ENCODE data around the gene RAD51B.

RAD51B gene

GRCh38 chr14:68236582-68237458 is 417.2 kb downstream of the RAD51B start:
- Histone ChIP-seq H3K36me3 (ENCODE audit: control insufficient read depth in 5 of 5, insufficient read depth in 5 of 5, low read length in 5 of 5) (no peaks in the 10 kb centered on the region), H3K27me3 (ENCODE audit: control insufficient read depth in 5 of 5, insufficient read depth in 4 of 5, low read length in 5 of 5) (no peaks in the 10 kb centered on the region), H3K4me3 (ENCODE audit: low read depth in 1 of 5, low read length in 5 of 5) (no peak overlapping the region), H3K9ac (ENCODE audit: low read length in 5 of 5) (no peak overlapping the region), H3K9me3 (ENCODE audit: control insufficient read depth in 5 of 5, low read length in 5 of 5) (no peaks in the 10 kb centered on the region), H3K27ac (ENCODE audit: low read depth, low read length) (no peak overlapping the region), H3K4me1 (ENCODE audit: control insufficient read depth in 5 of 5, insufficient read depth in 5 of 5, low read length in 5 of 5) (peaks cover 2 to 28% (median 11%) of the 10 kb centered on the region in 5 donors)

GRCh38 chr14:68238551-68238950 is 419.0 kb downstream of the RAD51B start:
- Histone ChIP-seq H3K4me1 (ENCODE audit: control insufficient read depth in 5 of 5, insufficient read depth in 5 of 5, low read length in 5 of 5) (peaks cover 0 to 23% (median 4%) of the 10 kb centered on the region in 5 donors), H3K27me3 (ENCODE audit: control insufficient read depth in 5 of 5, insufficient read depth in 4 of 5, low read length in 5 of 5) (no peaks in the 10 kb centered on the region), H3K36me3 (ENCODE audit: control insufficient read depth in 5 of 5, insufficient read depth in 5 of 5, low read length in 5 of 5) (no peaks in the 10 kb centered on the region), H3K9ac (ENCODE audit: low read length in 5 of 5) (no peak overlapping the region), H3K4me3 (ENCODE audit: low read depth in 1 of 5, low read length in 5 of 5) (no peak overlapping the region), H3K9me3 (ENCODE audit: control insufficient read depth in 5 of 5, low read length in 5 of 5) (no peaks in the 10 kb centered on the region), H3K27ac (ENCODE audit: low read depth, low read length) (no peak overlapping the region)

GRCh38 chr14:68238976-68239375 is 419.4 kb downstream of the RAD51B start:
- H3K9ac ChIP-seq (ENCODE audit: low read length in 5 of 5): no peak overlapping the region
- H3K36me3 ChIP-seq (ENCODE audit: control insufficient read depth in 5 of 5, insufficient read depth in 5 of 5, low read length in 5 of 5): no peaks in the 10 kb centered on the region
- no peaks in the 10 kb centered on the region for H3K9me3 ChIP-seq (ENCODE audit: control insufficient read depth in 5 of 5, low read length in 5 of 5)
- H3K4me3 ChIP-seq (ENCODE audit: low read depth in 1 of 5, low read length in 5 of 5): no peak overlapping the region
- H3K4me1 ChIP-seq (ENCODE audit: control insufficient read depth in 5 of 5, insufficient read depth in 5 of 5, low read length in 5 of 5): peaks cover 0 to 27% (median 7%) of the 10 kb centered on the region in 5 donors
- H3K27ac ChIP-seq (ENCODE audit: low read depth, low read length): no peak overlapping the region
- H3K27me3 ChIP-seq (ENCODE audit: control insufficient read depth in 5 of 5, insufficient read depth in 4 of 5, low read length in 5 of 5): no peaks in the 10 kb centered on the region

GRCh38 chr14:68239988-68240771 is 420.6 kb downstream of the RAD51B start:
- Histone ChIP-seq H3K4me3 (ENCODE audit: low read depth in 1 of 5, low read length in 5 of 5) (no peak overlapping the region), H3K27ac (ENCODE audit: low read depth, low read length) (peak overlapping the region; percentile 63), H3K27me3 (ENCODE audit: control insufficient read depth in 5 of 5, insufficient read depth in 4 of 5, low read length in 5 of 5) (no peaks in the 10 kb centered on the region), H3K36me3 (ENCODE audit: control insufficient read depth in 5 of 5, insufficient read depth in 5 of 5, low read length in 5 of 5) (no peaks in the 10 kb centered on the region), H3K4me1 (ENCODE audit: control insufficient read depth in 5 of 5, insufficient read depth in 5 of 5, low read length in 5 of 5) (peaks cover 0 to 37% (median 17%) of the 10 kb centered on the region in 5 donors), H3K9ac (ENCODE audit: low read length in 5 of 5) (peak overlapping the region in 1 of 5 donors; percentile 14), H3K9me3 (ENCODE audit: control insufficient read depth in 5 of 5, low read length in 5 of 5) (no peaks in the 10 kb centered on the region)

GRCh38 chr14:68241862-68242487 is 422.4 kb downstream of the RAD51B start:
- no peaks in the 10 kb centered on the region for H3K27me3 ChIP-seq (ENCODE audit: control insufficient read depth in 5 of 5, insufficient read depth in 4 of 5, low read length in 5 of 5)
- no peaks in the 10 kb centered on the region for H3K36me3 ChIP-seq (ENCODE audit: control insufficient read depth in 5 of 5, insufficient read depth in 5 of 5, low read length in 5 of 5)
- H3K4me1 ChIP-seq (ENCODE audit: control insufficient read depth in 5 of 5, insufficient read depth in 5 of 5, low read length in 5 of 5): peaks cover 0 to 55% (median 35%) of the 10 kb centered on the region in 5 donors
- no peak overlapping the region for H3K27ac ChIP-seq (ENCODE audit: low read depth, low read length)
- no peak overlapping the region for H3K4me3 ChIP-seq (ENCODE audit: low read depth in 1 of 5, low read length in 5 of 5)
- no peak overlapping the region for H3K9ac ChIP-seq (ENCODE audit: low read length in 5 of 5)
- H3K9me3 ChIP-seq (ENCODE audit: control insufficient read depth in 5 of 5, low read length in 5 of 5): no peaks in the 10 kb centered on the region

GRCh38 chr14:68243450-68244010 is 424.0 kb downstream of the RAD51B start:
- peaks cover 4 to 70% (median 49%) of the 10 kb centered on the region in 5 donors for H3K4me1 ChIP-seq (ENCODE audit: control insufficient read depth in 5 of 5, insufficient read depth in 5 of 5, low read length in 5 of 5)
- peak overlapping the region in 1 of 5 donors; percentile 8 for H3K9ac ChIP-seq (ENCODE audit: low read length in 5 of 5)
- no peak overlapping the region for H3K4me3 ChIP-seq (ENCODE audit: low read depth in 1 of 5, low read length in 5 of 5)
- H3K9me3 ChIP-seq (ENCODE audit: control insufficient read depth in 5 of 5, low read length in 5 of 5): no peaks in the 10 kb centered on the region
- peak overlapping the region; percentile 77 for H3K27ac ChIP-seq (ENCODE audit: low read depth, low read length)
- no peaks in the 10 kb centered on the region for H3K36me3 ChIP-seq (ENCODE audit: control insufficient read depth in 5 of 5, insufficient read depth in 5 of 5, low read length in 5 of 5)
- H3K27me3 ChIP-seq (ENCODE audit: control insufficient read depth in 5 of 5, insufficient read depth in 4 of 5, low read length in 5 of 5): no peaks in the 10 kb centered on the region

- H3K4me3 ChIP-seq (ENCODE audit: low read depth in 1 of 5, low read length in 5 of 5): no peak overlapping the region
- no peaks in the 10 kb centered on the region for H3K36me3 ChIP-seq (ENCODE audit: control insufficient read depth in 5 of 5, insufficient read depth in 5 of 5, low read length in 5 of 5)
- no peaks in the 10 kb centered on the region for H3K27me3 ChIP-seq (ENCODE audit: control insufficient read depth in 5 of 5, insufficient read depth in 4 of 5, low read length in 5 of 5)
- no peaks in the 10 kb centered on the region for H3K9me3 ChIP-seq (ENCODE audit: control insufficient read depth in 5 of 5, low read length in 5 of 5)
- peaks cover 7 to 77% (median 58%) of the 10 kb centered on the region in 5 donors for H3K4me1 ChIP-seq (ENCODE audit: control insufficient read depth in 5 of 5, insufficient read depth in 5 of 5, low read length in 5 of 5)
- peak overlapping the region; percentile 77 for H3K27ac ChIP-seq (ENCODE audit: low read depth, low read length)
- no peak overlapping the region for H3K9ac ChIP-seq (ENCODE audit: low read length in 5 of 5)
These were observed 424.8 kb downstream of the RAD51B start for GRCh38 chr14:68244262-68244980.

- Histone ChIP-seq H3K36me3 (ENCODE audit: control insufficient read depth in 5 of 5, insufficient read depth in 5 of 5, low read length in 5 of 5) (no peaks in the 10 kb centered on the region), H3K9me3 (ENCODE audit: control insufficient read depth in 5 of 5, low read length in 5 of 5) (no peaks in the 10 kb centered on the region), H3K27ac (ENCODE audit: low read depth, low read length) (peak overlapping the region; percentile 77), H3K4me3 (ENCODE audit: low read depth in 1 of 5, low read length in 5 of 5) (peak overlapping the region in 1 of 5 donors; percentile 49), H3K9ac (ENCODE audit: low read length in 5 of 5) (peak overlapping the region in 3 of 5 donors; percentile 0 to 56 (median 43)), H3K4me1 (ENCODE audit: control insufficient read depth in 5 of 5, insufficient read depth in 5 of 5, low read length in 5 of 5) (peaks cover 7 to 78% (median 66%) of the 10 kb centered on the region in 5 donors), H3K27me3 (ENCODE audit: control insufficient read depth in 5 of 5, insufficient read depth in 4 of 5, low read length in 5 of 5) (no peaks in the 10 kb centered on the region)
These were observed 425.8 kb downstream of the RAD51B start for GRCh38 chr14:68245146-68246073.
